Activated CD8-positive, alpha-beta T cell treated with anti-CD3 and anti-CD28 coated beads for 36 hours (primary cell): ENCODE results near the gene AHNAK. TPM values are rescaled to one million over a fixed set of nuclear protein-coding genes. Genes with fewer than 3 reads are reported as not detected.
"Not testable (repeated sequence)": the region's sequence is repeated elsewhere in the genome, so short reads cannot be mapped to it uniquely, and the experiment has no call there.

Source experiments
- ATAC-seq: fragments of 200-7000 bp; cut with Tn5 transposase; one replicate; pipeline ENCODE4 v1.10.0; 2021; ENCODE audit warnings: mild to moderate bottlenecking, moderate library complexity
- CTCF ChIA-PET: fragments of 350-600 bp; sonication (Branson Sonifier 250); formaldehyde crosslinking; loops from one replicate; lab custom pipeline; 2021; ENCODE audit warnings: antibody characterized with exemption; lab: Charles Lee
- POLR2A ChIA-PET: fragments of 350-600 bp; sonication (Branson Sonifier 250); formaldehyde crosslinking; loops from one replicate; lab custom pipeline; 2021; ENCODE audit warnings: antibody characterized with exemption; lab: Charles Lee
- DNase-seq: peaks from one replicate; pipeline ENCODE4 v3.0.0-alpha.2; 2020
- H3K27ac Mint-ChIP-seq: one replicate; pipeline ENCODE4 v1.8.0; 2021; ENCODE audit warnings: mild to moderate bottlenecking, mixed read lengths
- H3K27me3 Mint-ChIP-seq: one replicate; pipeline ENCODE4 v1.8.0; 2021; ENCODE audit warnings: mixed read lengths
- H3K36me3 Mint-ChIP-seq: one replicate; pipeline ENCODE4 v1.8.0; 2021; ENCODE audit warnings: low read depth, mixed read lengths
- H3K4me1 Mint-ChIP-seq: one replicate; pipeline ENCODE4 v1.8.0; 2021; ENCODE audit warnings: low read depth, mixed read lengths
- H3K4me3 Mint-ChIP-seq: one replicate; pipeline ENCODE4 v1.8.0; 2021; ENCODE audit warnings: mild to moderate bottlenecking, moderate library complexity, mixed read lengths
- H3K9me3 Mint-ChIP-seq: one replicate; pipeline ENCODE4 v1.8.0; 2021; ENCODE audit warnings: mixed read lengths
- CTCF ChIP-seq: fragments of 200-600 bp; IDR thresholded peaks from one replicate; pipeline ENCODE4 v1.8.0; 2022; ENCODE audit warnings: antibody characterized with exemption, mild to moderate bottlenecking
- intact Hi-C: fragments of 100-400 bp; cut with micrococcal nuclease; formaldehyde crosslinking; loops from one replicate; pipeline ENCODE4 v1.10.0; 2022
- total RNA-seq, 2 experiments: library from RNA; stranded (reverse); gene quantifications; one replicate each; pipeline ENCODE4 v1.2.3, GENCODE V29; 2021

AHNAK gene
- total RNA-seq, 2 experiments from 2014 or later: 41.1 to 43.0 TPM

DNA sequence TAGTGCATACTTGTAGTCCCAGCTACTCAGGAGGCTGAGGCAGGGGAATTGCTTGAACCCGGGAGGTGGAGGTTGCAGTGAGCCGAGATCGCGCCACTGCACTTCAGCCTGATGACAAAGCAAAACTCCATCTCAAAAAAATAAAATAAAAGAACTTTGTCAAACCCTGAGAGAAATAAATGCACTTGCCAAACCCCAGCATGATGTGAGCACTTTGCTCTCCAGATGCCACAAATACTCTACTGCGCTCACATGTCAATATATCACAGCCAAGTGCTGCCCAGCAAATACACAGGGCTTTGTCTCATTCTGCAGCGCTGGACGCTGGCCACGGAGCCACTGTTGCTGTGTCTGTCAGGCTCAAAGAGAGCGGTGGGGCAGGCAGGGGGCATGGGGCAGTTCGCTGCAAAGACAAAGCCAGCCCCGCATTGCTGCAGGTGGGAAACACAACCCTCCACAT, 45.1 kb downstream of the AHNAK start:
- peaks cover 8% of the 10 kb centered on the region for H3K27me3 Mint-ChIP-seq
- ATAC-seq (no peak), DNase-seq (no peak)
- POLR2A ChIA-PET: no interaction called here
- no peaks in the 10 kb centered on the region for H3K9me3 Mint-ChIP-seq
- no peaks in the 10 kb centered on the region for H3K4me1 Mint-ChIP-seq
- CTCF ChIA-PET: no interaction called here
- no peak overlapping the region for H3K4me3 Mint-ChIP-seq
- no peak for TF ChIP-seq CTCF
- intact Hi-C loops: no loop called here
- no peak overlapping the region for H3K27ac Mint-ChIP-seq
- H3K36me3 Mint-ChIP-seq: no peaks in the 10 kb centered on the region

- H3K27me3 Mint-ChIP-seq: peaks cover 8% of the 10 kb centered on the region
- no peaks in the 10 kb centered on the region for H3K9me3 Mint-ChIP-seq
- TF ChIP-seq CTCF: no peak
- H3K4me1 Mint-ChIP-seq: no peaks in the 10 kb centered on the region
- no peak overlapping the region for H3K4me3 Mint-ChIP-seq
- H3K27ac Mint-ChIP-seq: no peak overlapping the region
- CTCF ChIA-PET: interaction anchor here (1.3 to 1.8 kb wide), 3 partner anchors 43 to 301 kb away, joined by 3 to 11 read pairs (median 9); no protein-coding TSS in a partner anchor
- POLR2A ChIA-PET: no interaction called here
- DNase-seq: no peak
- ATAC-seq: no peak
- no peaks in the 10 kb centered on the region for H3K36me3 Mint-ChIP-seq
- intact Hi-C loops: no loop called here
Measured at GRCh38 chr11:62500650-62501030, 46.0 kb downstream of the AHNAK start.

DNA sequence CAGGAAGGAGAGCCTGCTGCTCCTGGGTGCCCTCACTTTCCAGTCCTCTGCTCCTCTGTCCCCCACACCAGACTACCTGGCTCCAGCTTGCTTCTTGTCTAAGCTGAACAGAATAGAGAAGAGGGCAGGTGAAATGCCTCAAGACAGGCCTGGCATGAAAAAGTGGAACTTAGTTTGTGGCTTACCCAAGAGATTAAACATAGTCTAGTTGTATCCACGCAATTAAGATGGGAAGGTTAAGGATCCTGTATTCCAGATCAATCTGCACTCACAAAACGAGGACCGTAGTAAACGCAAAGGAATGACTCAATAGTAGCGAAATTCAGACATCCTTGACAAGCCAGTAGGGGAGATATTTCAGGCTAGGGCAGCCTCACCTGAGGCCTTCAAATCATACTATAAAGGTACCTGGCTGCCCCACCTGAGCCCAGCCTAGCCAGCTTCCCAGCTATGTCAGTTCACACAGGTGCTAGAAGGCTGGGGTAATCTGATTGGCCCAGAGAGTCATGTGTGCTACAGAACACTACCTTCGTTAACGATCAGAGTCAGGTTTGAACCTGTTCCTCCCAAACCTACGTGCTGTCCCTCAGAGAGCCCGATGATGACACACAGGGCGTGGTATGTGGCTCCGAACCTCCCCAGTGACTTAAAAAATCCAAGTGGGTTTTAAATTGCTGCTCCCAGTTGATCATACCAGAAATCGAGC, 46.5 kb downstream of the AHNAK start:
- no peaks in the 10 kb centered on the region for H3K36me3 Mint-ChIP-seq
- POLR2A ChIA-PET: no interaction called here
- CTCF ChIA-PET: interaction anchor here (0.6 to 1.8 kb wide), 7 partner anchors 8 to 301 kb away, joined by 3 to 11 read pairs (median 4); no protein-coding TSS in a partner anchor
- no peaks in the 10 kb centered on the region for H3K4me1 Mint-ChIP-seq
- ATAC-seq: no peak
- intact Hi-C loops: no loop called here
- H3K27me3 Mint-ChIP-seq: peaks cover 8% of the 10 kb centered on the region
- H3K4me3 Mint-ChIP-seq: no peak overlapping the region
- no peak for TF ChIP-seq CTCF
- H3K9me3 Mint-ChIP-seq: no peaks in the 10 kb centered on the region
- no peak for DNase-seq
- H3K27ac Mint-ChIP-seq: no peak overlapping the region

- H3K27ac Mint-ChIP-seq, DNase-seq, H3K4me1 Mint-ChIP-seq, H3K36me3 Mint-ChIP-seq, ATAC-seq, POLR2A ChIA-PET, H3K4me3 Mint-ChIP-seq, intact Hi-C loops, H3K27me3 Mint-ChIP-seq, H3K9me3 Mint-ChIP-seq: not testable (repeated sequence)
- CTCF ChIA-PET: interaction anchor here (0.6 to 1.8 kb wide), 8 partner anchors 8 to 300 kb away, joined by 3 to 11 read pairs (median 4); no protein-coding TSS in a partner anchor
Measured at GRCh38 chr11:62499311-62499943, 47.2 kb downstream of the AHNAK start.

DNA sequence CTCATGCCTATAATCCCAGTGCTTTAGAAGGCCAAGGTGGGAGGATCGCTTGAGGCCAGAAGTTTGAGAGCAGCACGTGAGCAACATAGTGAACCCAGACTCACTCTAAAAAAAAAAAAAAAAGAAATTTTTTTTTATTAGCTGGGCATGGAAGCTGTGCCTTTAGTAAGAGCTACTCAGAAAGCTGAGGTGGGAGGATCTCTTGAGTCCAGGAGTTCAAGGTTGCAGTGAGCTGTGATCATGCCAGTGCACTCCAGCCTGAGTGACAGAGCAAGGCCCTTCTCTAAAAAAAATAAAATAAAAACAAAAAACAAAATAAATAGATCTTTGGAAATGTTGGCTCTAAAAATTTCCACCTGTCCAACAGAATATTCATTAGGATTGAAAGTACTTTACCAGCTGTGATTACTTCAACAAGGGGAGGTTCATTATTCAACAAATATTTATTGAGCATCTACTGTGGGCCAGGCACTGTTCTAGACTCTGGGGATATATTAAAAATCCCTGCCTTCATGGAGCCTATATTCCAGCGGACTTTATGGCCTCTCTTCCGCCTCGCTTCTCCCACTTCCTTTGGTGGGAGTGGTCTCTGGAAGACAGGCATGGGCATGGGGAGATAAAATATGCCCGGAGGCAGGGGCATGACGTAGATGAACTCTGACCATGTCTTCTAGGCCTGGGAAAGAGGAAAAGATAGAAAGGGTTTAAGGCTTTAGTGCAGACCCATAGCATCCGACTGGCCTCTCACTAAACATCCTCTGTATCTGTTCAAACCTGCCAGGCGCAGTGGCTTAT, 47.9 kb downstream of the AHNAK start:
- DNase-seq (no peak), ATAC-seq (no peak)
- no peaks in the 10 kb centered on the region for H3K36me3 Mint-ChIP-seq
- CTCF ChIA-PET: interaction anchor here (1.1 to 2.3 kb wide), 4 partner anchors 11 to 196 kb away, joined by 3 to 12 read pairs (median 7); no protein-coding TSS in a partner anchor
- no peak for TF ChIP-seq CTCF
- no peaks in the 10 kb centered on the region for H3K4me1 Mint-ChIP-seq
- no peak overlapping the region for H3K4me3 Mint-ChIP-seq
- no peak overlapping the region for H3K27ac Mint-ChIP-seq
- POLR2A ChIA-PET: no interaction called here
- H3K9me3 Mint-ChIP-seq: no peaks in the 10 kb centered on the region
- intact Hi-C loops: no loop called here
- peaks cover 8% of the 10 kb centered on the region for H3K27me3 Mint-ChIP-seq
